Spleen (tissue), 13 donors: ENCODE data around the gene SEMA4G. TPM values are rescaled to one million over a fixed set of nuclear protein-coding genes. Genes with fewer than 3 reads are reported as not detected.

Experiments used
- DNase-seq: peaks from one replicate; pipeline ENCODE4 v3.0.0-alpha.2; 2020
- H3K27ac ChIP-seq, 8 donors: fragments of 200-600 bp; sonication (generic) in 7 of 8; 1 replicate in 4 of 8; 2 replicates in 4 of 8; pipeline versions ENCODE4 v1.5.0 to v1.8.0; 2016 to 2021; ENCODE audit warnings: inconsistent platforms in 4 of 8, mild to moderate bottlenecking in 4 of 8, moderate library complexity in 1 of 8
- H3K27me3 ChIP-seq, 7 donors: fragments of 200-600 bp; sonication (generic) in 6 of 7; replicated peaks in 1 of 7; 1 replicate in 4 of 7; 2 replicates in 3 of 7; pipeline versions ENCODE4 v1.5.0 to v1.8.0; 2016 to 2021; ENCODE audit warnings: inconsistent platforms in 3 of 7, mild to moderate bottlenecking in 1 of 7
- H3K36me3 ChIP-seq, 6 donors: fragments of 200-600 bp; sonication (generic) in 5 of 6; 1 replicate in 4 of 6; 2 replicates in 2 of 6; pipeline versions ENCODE4 v1.5.0 to v1.8.0; 2016 to 2021; ENCODE audit warnings: inconsistent platforms in 2 of 6
- H3K4me1 ChIP-seq, 6 donors: fragments of 200-600 bp; sonication (generic) in 5 of 6; 1 replicate in 3 of 6; 2 replicates in 3 of 6; pipeline versions ENCODE4 v1.5.0 to v1.8.0; 2016 to 2021; ENCODE audit warnings: inconsistent platforms in 3 of 6
- H3K4me3 ChIP-seq, 8 donors: fragments of 200-600 bp; sonication (generic) in 7 of 8; 1 replicate in 4 of 8; 2 replicates in 4 of 8; pipeline versions ENCODE4 v1.5.0 to v1.8.0; 2016 to 2021; ENCODE audit warnings: inconsistent platforms in 4 of 8, mild to moderate bottlenecking in 4 of 8, moderate library complexity in 2 of 8
- H3K9me3 ChIP-seq, 8 donors: fragments of 200-600 bp; sonication (generic) in 7 of 8; 1 replicate in 4 of 8; 2 replicates in 4 of 8; pipeline versions ENCODE4 v1.5.0 to v1.8.0; 2016 to 2021; ENCODE audit warnings: inconsistent platforms in 4 of 8
- CTCF ChIP-seq, 11 experiments: fragments of 200-600 bp in 7 of 11; fragments of 450-650 bp in 4 of 11; sonication (generic) in 4 of 11; IDR thresholded peaks in 8 of 11; conservative IDR thresholded peaks in 3 of 11; 1 replicate in 7 of 11; 2 replicates in 4 of 11; pipeline versions ENCODE4 v1.4.0 to v1.8.0; 2016 to 2021; ENCODE audit warnings: antibody characterized with exemption in 11 of 11, inconsistent platforms in 4 of 11, mild to moderate bottlenecking in 1 of 11
- POLR2A ChIP-seq, 3 donors: fragments of 450-650 bp; IDR thresholded peaks; one replicate each; pipeline ENCODE4 v1.5.1; 2017; ENCODE audit warnings: antibody characterized with exemption in 3 of 3, mild to moderate bottlenecking in 1 of 3
- POLR2AphosphoS5 ChIP-seq, 3 donors: sonication (generic); formaldehyde crosslinking; IDR thresholded peaks; one replicate each; pipeline ENCODE4 v1.5.1; 2017; ENCODE audit warnings: antibody characterized with exemption in 3 of 3
- WGBS, 5 donors: extraction: QIAGEN DNeasy Blood & Tissue Kit in 3 of 5; methylation state at CpG; one replicate each; pipeline versions ENCODE4 v1.1.5 to v1.1.7; 2013 to 2018; 5-methylcytosine and 5-hydroxymethylcytosine counted together
- intact Hi-C: fragments of 100-400 bp; cut with DNase I; formaldehyde crosslinking; loops from one replicate; pipeline ENCODE4 v1.15.0; 2023; ENCODE audit warnings: low total_unique reads
- long read RNA-seq, 2 donors: transcript quantifications; one replicate each; lab custom pipeline, GENCODE V29; 2026
- polyA plus RNA-seq, 3 donors: library from polyadenylated mRNA; stranded (reverse); fragments of 200-250 nt; gene quantifications; one replicate each; pipeline ENCODE4 v1.2.1, GENCODE V29; 2013
- total RNA-seq, 7 donors: library from RNA; depleted of rRNA in 3 of 7; stranded (reverse); fragments of >200 nt in 3 of 7; fragmentation: NEBNext Ultra II Directional in 4 of 7; extraction: Animal tissue kit (Norgen Biotek cat#: 25700) in 4 of 7; gene quantifications; one replicate each; pipeline versions ENCODE4 v1.1.0 to v1.2.1, GENCODE V29; 2016 to 2021
- donor health status: healthy with polysubstance abuse.
- donor health status: DM: no; HTN: no; CAD: no; lungs with moderate emphysema.
- donor health status: DM: no; HTN: no; CAD: no.
- donor health status: Bipolar disorder and iron deficiency.
- donor health status: healthy.
- donor health status: DM: no; HTN: no; CAD: no.
- donor health status: DM: yes; HTN: yes; CAD: no.

The SEMA4G gene, protein sequence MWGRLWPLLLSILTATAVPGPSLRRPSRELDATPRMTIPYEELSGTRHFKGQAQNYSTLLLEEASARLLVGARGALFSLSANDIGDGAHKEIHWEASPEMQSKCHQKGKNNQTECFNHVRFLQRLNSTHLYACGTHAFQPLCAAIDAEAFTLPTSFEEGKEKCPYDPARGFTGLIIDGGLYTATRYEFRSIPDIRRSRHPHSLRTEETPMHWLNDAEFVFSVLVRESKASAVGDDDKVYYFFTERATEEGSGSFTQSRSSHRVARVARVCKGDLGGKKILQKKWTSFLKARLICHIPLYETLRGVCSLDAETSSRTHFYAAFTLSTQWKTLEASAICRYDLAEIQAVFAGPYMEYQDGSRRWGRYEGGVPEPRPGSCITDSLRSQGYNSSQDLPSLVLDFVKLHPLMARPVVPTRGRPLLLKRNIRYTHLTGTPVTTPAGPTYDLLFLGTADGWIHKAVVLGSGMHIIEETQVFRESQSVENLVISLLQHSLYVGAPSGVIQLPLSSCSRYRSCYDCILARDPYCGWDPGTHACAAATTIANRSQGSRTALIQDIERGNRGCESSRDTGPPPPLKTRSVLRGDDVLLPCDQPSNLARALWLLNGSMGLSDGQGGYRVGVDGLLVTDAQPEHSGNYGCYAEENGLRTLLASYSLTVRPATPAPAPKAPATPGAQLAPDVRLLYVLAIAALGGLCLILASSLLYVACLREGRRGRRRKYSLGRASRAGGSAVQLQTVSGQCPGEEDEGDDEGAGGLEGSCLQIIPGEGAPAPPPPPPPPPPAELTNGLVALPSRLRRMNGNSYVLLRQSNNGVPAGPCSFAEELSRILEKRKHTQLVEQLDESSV
- 1 to 10 TPM in 5 of 7 donors, under 1 TPM in 2; 0.46 to 2.8 (median 1.1) TPM for total RNA-seq
- under 1 TPM; 0.52 to 0.83 (median 0.74) TPM for polyA plus RNA-seq
- long read RNA-seq, donor 1, result 0 reads
- long read RNA-seq, donor 2, result 0 reads

GRCh38 chr10:100969187-100970075 is at the start of gene SEMA4G:
SEMA4G (plus strand) TSS chr10:100969504; CDS start chr10:100972913, 3,409 bp downstream.
- Histone ChIP-seq H3K9me3 (no peaks in the 10 kb centered on the region), H3K27me3 (peaks cover 0 to 16% (median 0%) of the 10 kb centered on the region in 7 donors), H3K36me3 (peaks cover 0 to 28% (median 9%) of the 10 kb centered on the region in 6 donors), H3K4me3 (peak within 1 kb of the TSS; percentile 33 to 77 (median 46)), H3K27ac (no peak within 1 kb of the TSS), H3K4me1 (peaks cover 6 to 26% (median 16%) of the 10 kb centered on the region in 6 donors)
- 2 to 6% (median 3%) methylated on average over 32 to 69 of the region's 70 CpGs for WGBS, 5 donors
- intact Hi-C loops, result no loop called here
- TF ChIP-seq POLR2A (IDR thresholded peaks at IDR 0.05) (no peak), POLR2AphosphoS5 (IDR thresholded peaks at IDR 0.05) (peak in 1 of 3 donors; percentile 54), CTCF (IDR thresholded peaks at IDR 0.05 in 8 of 11, conservative IDR thresholded peaks at IDR 0.05 in 3 of 11) (peak; percentile 2 to 81 (median 61))
- DNase-seq, result peak; percentile 84

DNA sequence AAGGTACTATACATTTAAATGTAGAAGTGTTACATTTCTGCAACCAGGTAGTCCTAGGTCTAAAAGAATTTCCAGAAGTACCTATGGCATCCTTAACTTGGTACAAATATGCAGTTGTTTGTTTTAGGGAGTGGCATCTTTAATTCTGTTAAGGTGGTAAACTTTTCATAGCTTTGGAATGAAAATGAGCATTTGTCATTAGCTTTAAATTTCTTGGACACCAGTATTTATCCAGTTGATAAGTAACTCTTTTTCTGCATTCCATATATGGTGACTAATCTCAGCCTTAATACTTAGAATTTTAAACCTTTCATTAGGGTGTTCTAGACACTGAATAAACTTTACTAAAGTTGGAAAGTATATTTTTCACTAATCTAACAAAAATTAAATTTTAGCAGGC is 45.7 kb upstream of the SEMA4G start:
- peaks cover 0 to 27% (median 4%) of the 10 kb centered on the region in 6 donors for H3K4me1 ChIP-seq
- no peak for DNase-seq
- no peak for TF ChIP-seq CTCF (IDR thresholded peaks at IDR 0.05 in 8 of 11, conservative IDR thresholded peaks at IDR 0.05 in 3 of 11)
- TF ChIP-seq POLR2A (IDR thresholded peaks at IDR 0.05), result no peak
- TF ChIP-seq POLR2AphosphoS5 (IDR thresholded peaks at IDR 0.05), result no peak
- no peaks in the 10 kb centered on the region for H3K9me3 ChIP-seq
- H3K4me3 ChIP-seq, result no peak overlapping the region
- peaks cover 2 to 100% (median 79%) of the 10 kb centered on the region in 6 donors for H3K36me3 ChIP-seq
- H3K27me3 ChIP-seq, result no peaks in the 10 kb centered on the region
- H3K27ac ChIP-seq, result no peak overlapping the region
- intact Hi-C loops, result loop anchor here (5.0 kb wide), 1 partner anchor 34 kb away; no protein-coding TSS in a partner anchor

GRCh38 chr10:100927266-100927665 is 42.0 kb upstream of the SEMA4G start:
- DNase-seq, result no peak
- H3K4me1 ChIP-seq, result peaks cover 0 to 29% (median 3%) of the 10 kb centered on the region in 6 donors
- H3K36me3 ChIP-seq, result peaks cover 7 to 100% (median 89%) of the 10 kb centered on the region in 6 donors
- TF ChIP-seq CTCF (IDR thresholded peaks at IDR 0.05 in 8 of 11, conservative IDR thresholded peaks at IDR 0.05 in 3 of 11) (no peak), POLR2AphosphoS5 (IDR thresholded peaks at IDR 0.05) (no peak), POLR2A (IDR thresholded peaks at IDR 0.05) (no peak)
- H3K4me3 ChIP-seq, result no peak overlapping the region
- intact Hi-C loops, result no loop called here
- no peak overlapping the region for H3K27ac ChIP-seq
- H3K9me3 ChIP-seq, result no peaks in the 10 kb centered on the region
- WGBS, 5 donors, result 90 to 96% (median 93%) methylated on average over 5 of the region's 5 CpGs
- H3K27me3 ChIP-seq, result no peaks in the 10 kb centered on the region
